Vagina (tissue), 2 donors: ENCODE results near the gene ACSL3. TPM values are rescaled to one million over a fixed set of nuclear protein-coding genes. Genes with fewer than 3 reads are reported as not detected.

Experiments used
- DNase-seq, 2 donors: peaks; one replicate each; pipeline ENCODE4 v3.0.0-alpha.2; 2017; ENCODE audit errors: extremely low spot score in 2 of 2
- H3K27ac ChIP-seq: fragments of 200-600 bp; sonication (generic); one replicate; pipeline ENCODE4 v1.5.1; 2019
- H3K27me3 ChIP-seq: fragments of 200-600 bp; sonication (generic); one replicate; pipeline ENCODE4 v1.5.1; 2019
- H3K36me3 ChIP-seq, 2 donors: fragments of 200-600 bp; sonication (generic); one replicate each; pipeline ENCODE4 v1.5.1; 2017 to 2019
- H3K4me1 ChIP-seq: fragments of 200-600 bp; sonication (generic); one replicate; pipeline ENCODE4 v1.5.1; 2019
- H3K4me3 ChIP-seq, 2 donors: fragments of 200-600 bp; sonication (generic); 1 replicate in 1 of 2; 2 replicates in 1 of 2; pipeline ENCODE4 v1.5.1; 2016 to 2019
- H3K9me3 ChIP-seq: fragments of 200-600 bp; sonication (generic); one replicate; pipeline ENCODE4 v1.5.1; 2019
- CTCF ChIP-seq, 3 experiments: fragments of 450-650 bp in 2 of 3; fragments of 200-600 bp in 1 of 3; sonication (generic) in 1 of 3; IDR thresholded peaks; one replicate each; pipeline ENCODE4 v1.5.1; 2017 to 2019; ENCODE audit warnings: antibody characterized with exemption in 3 of 3, mild to moderate bottlenecking in 2 of 3, moderate library complexity in 2 of 3
- POLR2A ChIP-seq, 2 donors: fragments of 450-650 bp; IDR thresholded peaks; one replicate each; pipeline ENCODE4 v1.6.1; 2017; ENCODE audit warnings: antibody characterized with exemption in 2 of 2, mild to moderate bottlenecking in 2 of 2, moderate library complexity in 2 of 2
- POLR2AphosphoS5 ChIP-seq, 2 donors: sonication (generic); formaldehyde crosslinking; IDR thresholded peaks; one replicate each; pipeline ENCODE4 v1.9.0; 2017; ENCODE audit warnings: antibody characterized with exemption in 2 of 2, mild to moderate bottlenecking in 2 of 2, low read depth in 1 of 2; ENCODE audit not compliant: insufficient read depth in 1 of 2
- intact Hi-C: fragments of 100-400 bp; cut with DNase I; formaldehyde crosslinking; loops from one replicate; pipeline ENCODE4 v1.15.1; 2023
- total RNA-seq: library from RNA; depleted of rRNA; stranded (reverse); fragments of >200 nt; gene quantifications from one replicate; pipeline ENCODE4 v1.2.3, GENCODE V29; 2016

The ACSL3 gene
- total RNA-seq, 1 donor from 2014 or later: 60.4 TPM

- Histone ChIP-seq H3K9me3 (no peaks in the 10 kb centered on the region), H3K36me3 (no peaks in the 10 kb centered on the region), H3K27ac (no peak overlapping the region), H3K27me3 (no peaks in the 10 kb centered on the region), H3K4me3 (no peak overlapping the region), H3K4me1 (no peaks in the 10 kb centered on the region)
- no peak for DNase-seq
- TF ChIP-seq POLR2A (IDR thresholded peaks at IDR 0.05) (no peak), POLR2AphosphoS5 (IDR thresholded peaks at IDR 0.05; ENCODE audit: insufficient read depth in 1 of 2, low read depth in 1 of 2) (no peak), CTCF (IDR thresholded peaks at IDR 0.05) (no peak)
- intact Hi-C loops: no loop called here
Observed at GRCh38 chr2:222851956-222852617, 8.7 kb upstream of the ACSL3 start.

- Histone ChIP-seq H3K9me3 (no peaks in the 10 kb centered on the region), H3K4me3 (no peak overlapping the region), H3K36me3 (no peaks in the 10 kb centered on the region), H3K27me3 (no peaks in the 10 kb centered on the region), H3K27ac (no peak overlapping the region), H3K4me1 (peaks cover 8% of the 10 kb centered on the region)
- DNase-seq: no peak
- TF ChIP-seq POLR2A (IDR thresholded peaks at IDR 0.05) (no peak), CTCF (IDR thresholded peaks at IDR 0.05) (no peak), POLR2AphosphoS5 (IDR thresholded peaks at IDR 0.05; ENCODE audit: insufficient read depth in 1 of 2, low read depth in 1 of 2) (no peak)
- intact Hi-C loops: no loop called here
Observed at GRCh38 chr2:222854773-222855700, 5.8 kb upstream of the ACSL3 start.

GRCh38 chr2:222859786-222860612 lies 837 bp upstream of the ACSL3 start:
- intact Hi-C loops: no loop called here
- Histone ChIP-seq H3K36me3 (no peaks in the 10 kb centered on the region), H3K9me3 (no peaks in the 10 kb centered on the region), H3K4me3 (peak overlapping the region; percentile 62 to 65), H3K4me1 (peaks cover 44% of the 10 kb centered on the region), H3K27me3 (no peaks in the 10 kb centered on the region), H3K27ac (peak overlapping the region; percentile 95)
- TF ChIP-seq POLR2A (IDR thresholded peaks at IDR 0.05) (no peak), CTCF (IDR thresholded peaks at IDR 0.05) (no peak), POLR2AphosphoS5 (IDR thresholded peaks at IDR 0.05; ENCODE audit: insufficient read depth in 1 of 2, low read depth in 1 of 2) (peak in 1 of 2 donors; percentile 83)
- DNase-seq: peak in 1 of 2 donors; percentile 91

GRCh38 chr2:222861411-222862105 lies 722 bp downstream of the ACSL3 start:
- no peaks in the 10 kb centered on the region for H3K9me3 ChIP-seq
- H3K36me3 ChIP-seq: no peaks in the 10 kb centered on the region
- TF ChIP-seq POLR2A (IDR thresholded peaks at IDR 0.05) (no peak), CTCF (IDR thresholded peaks at IDR 0.05) (no peak), POLR2AphosphoS5 (IDR thresholded peaks at IDR 0.05; ENCODE audit: insufficient read depth in 1 of 2, low read depth in 1 of 2) (no peak)
- peak overlapping the region; percentile 62 to 65 for H3K4me3 ChIP-seq
- H3K27ac ChIP-seq: peak overlapping the region; percentile 95
- DNase-seq: no peak
- H3K4me1 ChIP-seq: peaks cover 54% of the 10 kb centered on the region
- H3K27me3 ChIP-seq: no peaks in the 10 kb centered on the region
- intact Hi-C loops: no loop called here
